ENCODE data around the gene CTSZ. TPM values are rescaled to one million over a fixed set of nuclear protein-coding genes. Genes with fewer than 3 reads are reported as not detected.
"Not testable (repeated sequence)": the region's sequence is repeated elsewhere in the genome, so short reads cannot be mapped to it uniquely, and the experiment has no call there.

CTSZ gene
- polyA plus RNA-seq, 5 donors: 88.8 to 112 (median 111) TPM

DNA sequence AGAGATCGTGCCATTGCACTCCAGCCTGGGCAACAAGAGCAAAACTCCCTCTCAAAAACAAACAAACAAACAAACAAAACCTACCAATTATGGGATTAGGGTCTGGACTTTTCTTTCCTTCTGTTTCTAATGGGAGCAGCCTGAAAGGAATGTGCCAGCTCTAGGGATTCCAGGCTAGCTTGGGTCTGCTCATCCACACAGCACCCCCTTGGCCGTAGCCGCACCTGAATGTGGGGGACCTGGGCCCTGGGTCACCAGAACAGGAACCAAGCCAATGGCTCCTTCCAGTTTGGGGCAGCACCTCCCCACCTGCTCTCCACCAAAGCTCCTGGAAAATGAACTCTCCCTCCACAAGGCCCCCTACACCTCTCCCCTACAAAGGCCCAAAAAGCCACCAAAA lies 6.7 kb downstream of the CTSZ start:
- no peak for DNase-seq

DNA sequence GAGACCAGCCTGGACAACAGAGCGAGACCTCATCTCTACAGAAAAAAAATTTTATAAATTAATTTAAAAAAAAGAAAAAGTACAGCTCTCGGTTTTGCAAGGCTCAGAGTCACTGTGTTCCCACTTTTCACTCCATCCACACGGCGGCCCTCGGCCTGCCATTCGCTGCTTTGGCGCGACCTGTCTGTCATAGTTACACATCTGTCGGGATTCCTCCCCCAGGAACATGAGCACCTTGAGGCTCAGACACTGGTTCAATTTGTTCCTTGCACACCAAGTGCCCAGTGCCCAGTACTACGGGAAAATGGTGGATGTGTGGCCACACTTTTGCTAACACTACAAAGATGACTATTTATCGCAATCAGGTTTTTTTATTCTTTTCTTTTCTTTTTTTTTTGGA lies 8.4 kb downstream of the CTSZ start:
- DNase-seq: no peak

DNA sequence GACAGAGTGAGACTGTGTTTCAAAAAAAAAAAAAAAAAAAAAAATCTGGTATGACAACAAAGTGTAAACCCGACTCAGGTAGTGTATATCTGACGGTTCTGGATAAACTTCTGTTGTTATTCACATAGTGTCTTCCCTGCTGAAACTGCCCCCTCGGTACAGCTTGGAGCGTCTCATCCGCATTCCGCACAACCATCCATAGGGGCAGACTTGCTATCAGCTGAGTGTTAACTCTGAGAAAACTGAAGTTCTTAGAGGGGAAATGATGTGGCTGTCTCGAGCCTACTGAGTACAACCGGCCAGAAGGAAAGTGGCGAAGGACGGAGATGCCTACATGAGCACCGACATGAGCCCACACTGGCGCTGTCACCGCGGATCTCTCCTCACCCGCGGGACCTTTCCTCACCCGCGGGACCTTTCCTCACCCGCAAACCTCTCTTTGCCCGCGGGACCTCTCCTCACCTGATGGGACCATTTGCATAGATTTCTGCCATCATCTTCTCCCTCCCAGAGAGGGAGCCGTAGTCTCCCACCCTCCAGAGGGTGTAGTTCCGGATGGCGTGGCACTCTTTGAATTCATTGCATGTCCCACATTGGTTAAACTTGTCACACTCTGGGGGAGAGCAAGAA lies 9.8 kb downstream of the CTSZ start:
- DNase-seq: no peak

DNA sequence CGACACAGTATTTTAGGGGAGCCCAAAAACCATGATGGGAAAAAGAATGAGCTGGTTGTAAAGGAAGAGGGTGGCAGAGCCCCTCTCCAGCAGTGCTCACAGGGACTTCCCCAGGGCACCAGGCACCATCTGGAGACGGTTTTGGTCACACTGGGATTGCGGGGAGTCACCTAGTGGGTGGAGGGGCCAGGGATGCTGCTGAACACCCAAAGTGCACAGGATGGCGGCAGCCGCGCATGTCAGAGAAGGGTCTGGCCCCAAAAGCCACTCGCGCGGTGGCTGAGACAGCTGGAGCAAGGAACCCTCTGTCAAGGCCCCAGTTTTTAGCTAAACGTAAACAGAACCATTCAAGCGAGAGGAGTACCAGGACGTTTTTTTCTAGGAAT lies 10.8 kb downstream of the CTSZ start:
- no peak for DNase-seq

DNA sequence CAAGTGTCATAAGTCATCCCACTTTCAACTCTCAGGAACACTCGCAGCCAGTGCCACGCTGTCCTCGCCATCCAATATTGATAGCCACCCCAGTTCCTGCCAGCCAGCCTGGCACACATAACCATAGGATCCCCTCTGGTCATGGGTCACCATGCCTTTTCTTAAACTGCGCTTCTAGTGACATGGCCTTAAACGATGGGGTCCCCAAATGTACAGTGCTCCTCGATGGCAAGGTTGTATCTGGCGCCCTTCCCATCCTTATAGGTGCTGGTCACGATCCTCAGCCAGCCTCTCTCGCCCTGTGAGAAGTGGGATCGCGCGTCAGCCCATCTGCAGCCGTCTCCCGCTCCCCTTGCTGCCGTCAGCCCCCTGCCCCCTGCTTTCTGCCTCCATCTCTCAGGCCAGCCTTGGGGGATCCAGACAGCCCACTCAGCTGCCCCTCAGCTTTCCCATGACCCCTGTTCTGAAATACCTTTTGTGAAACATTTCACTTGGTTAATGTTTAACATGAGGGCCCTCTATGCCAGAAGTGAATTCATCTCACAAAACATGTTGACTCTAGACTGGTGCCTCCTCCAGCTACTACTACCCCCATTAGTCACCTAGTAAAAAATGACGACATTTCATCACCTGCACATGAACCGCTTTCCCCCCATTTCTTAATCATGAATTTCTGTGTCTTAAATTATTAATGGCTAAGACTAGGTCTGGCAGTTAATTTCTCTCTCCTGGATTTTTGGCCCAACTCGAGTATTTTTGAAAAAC lies 11.4 kb downstream of the CTSZ start:
- peak in 1 of 2 donors; percentile 38 for DNase-seq

DNA sequence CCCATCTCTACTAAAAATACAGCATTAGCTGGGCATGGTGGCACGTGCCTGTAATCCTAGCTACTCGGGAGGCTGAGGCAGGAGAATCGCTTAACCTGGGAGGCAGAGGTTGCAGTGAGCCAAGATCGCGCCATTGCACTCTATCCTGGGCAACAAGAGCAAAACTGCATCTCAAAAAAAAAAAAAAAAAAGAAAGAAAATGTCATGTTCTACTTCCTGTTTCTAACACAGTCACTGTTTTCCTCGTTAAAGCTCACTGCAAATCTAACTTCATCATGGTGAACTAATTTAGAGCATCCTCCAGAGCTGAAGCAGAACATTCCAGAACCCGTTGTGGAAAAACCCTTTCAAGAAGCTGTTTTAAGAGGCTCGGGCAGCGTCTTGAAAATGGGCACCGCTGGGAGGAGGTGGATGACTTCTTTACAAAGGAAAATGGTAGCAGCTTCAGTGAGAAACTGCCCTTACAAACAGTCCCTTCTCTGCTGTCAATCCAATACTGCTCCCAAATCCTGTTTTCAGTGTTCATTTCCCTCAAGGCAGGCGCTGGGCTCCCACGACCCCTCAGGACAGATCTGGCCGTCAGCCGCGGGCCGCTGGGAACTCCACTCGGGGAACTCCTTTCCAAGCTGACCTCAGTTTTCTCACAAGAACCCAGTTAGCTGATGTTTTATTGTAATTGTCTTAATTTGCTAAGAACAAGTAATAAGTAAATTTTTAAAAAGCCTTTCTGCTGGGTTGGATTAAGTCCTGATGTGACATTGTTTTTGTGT lies 12.5 kb downstream of the CTSZ start:
- DNase-seq: no peak

DNA sequence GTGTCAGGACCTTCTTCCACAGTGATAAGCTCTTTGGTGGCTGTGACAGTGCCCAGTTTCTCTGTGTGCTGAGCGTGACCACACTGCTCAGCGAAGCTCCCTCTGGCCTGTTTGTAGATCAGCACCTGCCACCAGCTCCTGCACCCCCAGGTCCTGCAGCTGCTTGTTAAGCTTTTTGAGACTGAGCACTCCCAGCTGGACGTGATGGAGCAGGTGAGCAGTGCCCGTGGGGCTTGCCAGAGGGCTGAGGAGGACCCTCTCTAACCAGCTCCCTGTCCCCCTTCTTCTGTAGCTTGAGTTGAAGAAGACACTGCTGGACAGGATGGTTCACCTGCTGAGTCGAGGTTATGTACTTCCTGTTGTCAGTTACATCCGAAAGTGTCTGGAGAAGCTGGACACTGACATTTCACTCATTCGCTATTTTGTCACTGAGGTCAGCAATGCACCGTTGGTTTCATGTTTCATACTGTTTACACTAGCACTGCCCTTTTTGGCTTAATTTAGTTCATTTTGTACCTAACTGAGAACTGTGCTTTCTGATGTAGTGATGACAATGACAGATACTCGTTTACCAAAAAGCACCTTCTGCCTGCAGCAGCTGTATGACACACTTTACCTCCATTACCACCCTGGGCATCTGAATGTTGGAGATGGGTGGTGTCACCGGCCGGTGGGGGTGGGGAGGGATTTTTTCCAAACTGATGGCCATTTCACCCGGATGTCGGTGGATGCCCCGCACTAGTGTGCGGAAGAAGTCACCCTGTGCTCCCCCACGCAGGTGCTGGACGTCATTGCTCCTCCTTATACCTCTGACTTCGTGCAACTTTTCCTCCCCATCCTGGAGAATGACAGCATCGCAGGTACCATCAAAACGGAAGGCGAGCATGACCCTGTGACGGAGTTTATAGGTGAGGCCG lies 13.5 kb downstream of the CTSZ start:
- DNase-seq: no peak

DNA sequence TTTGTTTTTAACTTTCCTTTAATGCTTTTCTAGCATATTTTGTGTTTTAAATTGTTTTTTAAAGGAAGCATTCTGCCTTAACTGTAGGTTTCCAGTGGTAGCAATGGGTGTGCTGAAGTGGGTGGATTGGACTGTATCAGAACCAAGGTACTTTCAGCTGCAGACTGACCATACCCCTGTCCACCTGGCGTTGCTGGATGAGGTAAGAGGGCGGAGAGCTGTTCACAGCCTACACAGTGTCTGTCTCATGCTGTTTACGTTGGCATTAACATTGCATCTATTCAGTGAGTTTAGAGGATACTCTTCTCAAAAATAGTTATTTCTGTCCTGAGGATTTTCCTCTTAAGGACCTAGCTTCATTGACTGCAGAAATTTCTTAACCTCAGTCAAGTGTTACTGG lies 14.1 kb downstream of the CTSZ start:
- no peak for DNase-seq

DNA sequence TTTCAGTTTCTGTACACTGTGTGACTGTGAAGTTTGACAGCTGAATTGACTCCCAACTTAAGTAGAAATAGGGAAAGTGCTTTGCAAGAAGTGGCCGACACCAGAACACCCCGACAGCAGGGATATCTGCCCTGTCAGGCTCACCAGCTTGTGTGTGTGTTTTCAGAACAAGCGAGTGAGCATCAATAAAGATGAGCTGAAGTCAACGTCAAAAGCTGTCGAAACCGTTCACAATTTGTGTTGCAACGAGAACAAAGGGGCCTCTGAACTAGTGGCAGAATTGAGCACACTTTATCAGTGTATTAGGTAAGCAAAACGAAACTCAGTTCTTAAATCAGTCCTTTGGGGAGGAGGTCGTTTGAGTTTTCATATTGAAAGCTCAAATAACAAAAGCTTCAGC lies 15.3 kb downstream of the CTSZ start:
- no peak for DNase-seq

DNA sequence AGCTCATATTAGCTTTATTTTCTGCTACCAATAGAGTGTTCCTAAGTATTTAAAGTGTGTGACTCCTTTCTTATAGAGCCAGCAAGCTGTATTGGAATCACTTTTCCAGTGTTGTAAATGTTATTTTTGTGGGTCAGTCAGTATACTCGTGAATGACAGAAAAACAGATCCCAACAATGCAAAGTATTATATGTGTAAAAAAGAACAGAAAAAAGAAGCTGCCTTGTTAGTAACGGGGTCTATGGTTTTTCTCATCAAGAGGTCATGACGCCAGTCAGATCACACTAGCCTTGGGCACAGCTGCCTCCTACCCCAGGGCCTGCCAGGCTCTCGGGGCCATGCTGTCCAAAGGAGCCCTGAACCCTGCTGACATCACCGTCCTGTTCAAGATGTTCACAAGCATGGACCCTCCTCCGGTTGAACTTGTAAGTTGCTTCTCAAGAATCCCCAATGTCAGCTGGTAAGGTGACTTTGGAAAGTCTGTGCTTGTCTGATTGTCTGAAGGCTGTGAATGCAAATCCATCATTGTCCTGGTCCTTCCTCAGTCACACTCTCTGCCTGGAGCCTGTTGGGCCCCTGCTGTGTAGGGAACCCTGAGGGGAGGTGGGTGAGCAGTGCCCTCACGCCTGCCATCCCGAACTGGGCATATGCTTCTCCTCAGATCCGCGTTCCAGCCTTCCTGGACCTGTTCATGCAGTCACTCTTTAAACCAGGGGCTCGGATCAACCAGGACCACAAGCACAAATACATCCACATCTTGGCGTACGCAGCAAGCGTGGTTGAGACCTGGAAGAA lies 16.2 kb downstream of the CTSZ start:
- DNase-seq: no peak

DNA sequence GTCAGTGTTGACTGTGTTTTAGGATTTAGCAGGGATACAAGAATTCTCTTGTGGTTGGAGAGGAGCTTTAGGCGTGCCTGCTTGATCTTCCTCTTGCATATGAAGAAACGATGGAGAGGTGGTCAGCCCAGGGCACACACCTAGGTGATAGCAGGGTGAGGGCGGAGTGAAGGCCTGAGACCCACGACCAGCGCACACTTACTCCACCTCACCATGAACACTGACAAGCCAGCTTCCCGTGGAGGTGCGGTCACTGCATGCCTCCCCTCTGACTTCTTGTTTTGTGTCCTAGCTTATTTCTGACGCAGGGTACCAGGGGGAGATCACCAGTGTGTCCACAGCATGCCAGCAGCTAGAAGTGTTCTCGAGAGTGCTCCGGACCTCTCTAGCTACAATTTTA lies 17.9 kb downstream of the CTSZ start:
- no peak for DNase-seq

DNA sequence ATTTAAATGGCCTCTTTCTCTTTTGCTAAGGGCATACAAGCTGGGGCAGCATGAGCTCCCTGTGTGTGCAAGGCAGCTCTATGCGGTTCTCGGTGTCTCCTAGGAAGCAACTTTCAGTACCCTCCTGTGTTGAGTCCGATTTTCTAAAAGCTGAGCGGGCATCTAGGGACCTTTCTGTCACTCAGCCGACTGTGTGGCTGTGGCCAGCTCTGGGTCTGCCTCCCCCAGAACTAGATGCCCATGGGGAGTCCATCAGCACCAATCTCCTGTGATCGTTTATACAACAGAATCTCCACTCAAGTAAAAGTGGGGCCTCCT lies 18.5 kb downstream of the CTSZ start:
- no peak for DNase-seq

DNA sequence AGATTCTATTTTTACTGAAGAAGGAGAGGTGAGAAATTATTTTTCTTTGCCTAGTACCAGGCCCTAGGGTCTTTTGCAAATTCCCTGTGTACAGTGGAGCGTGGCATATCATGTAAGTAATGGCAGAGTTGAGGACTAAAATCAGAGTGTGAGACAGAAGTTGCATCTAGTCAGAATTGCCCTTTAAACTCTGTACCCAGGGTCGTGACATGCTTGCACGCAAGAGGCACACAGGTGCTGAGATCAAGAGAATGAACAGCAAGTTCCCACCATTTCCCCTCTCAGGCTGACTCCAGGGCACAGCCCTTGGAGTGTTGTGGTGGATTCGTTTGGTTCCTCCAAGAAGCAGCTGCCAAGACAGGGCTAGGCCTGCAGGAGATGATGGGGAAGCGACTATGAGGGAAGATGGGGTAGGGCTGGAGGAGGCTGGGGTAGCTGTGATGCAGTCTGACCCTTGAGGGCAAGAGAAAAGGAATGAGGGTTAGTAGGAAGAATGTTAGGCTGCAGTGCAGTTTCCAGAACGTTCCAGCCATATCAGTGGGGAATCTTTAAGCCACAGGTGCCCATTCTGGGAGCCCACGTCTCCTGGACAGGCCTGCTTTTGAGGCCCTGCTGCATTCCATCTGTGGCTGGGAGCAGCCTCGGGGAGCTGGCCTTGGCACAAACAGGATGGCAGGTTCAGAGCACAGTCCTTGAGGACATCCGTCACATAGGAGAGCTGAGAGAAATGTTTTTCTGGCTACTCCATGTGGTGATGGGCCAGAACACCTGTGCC lies 19.1 kb downstream of the CTSZ start:
- DNase-seq: no peak

DNA sequence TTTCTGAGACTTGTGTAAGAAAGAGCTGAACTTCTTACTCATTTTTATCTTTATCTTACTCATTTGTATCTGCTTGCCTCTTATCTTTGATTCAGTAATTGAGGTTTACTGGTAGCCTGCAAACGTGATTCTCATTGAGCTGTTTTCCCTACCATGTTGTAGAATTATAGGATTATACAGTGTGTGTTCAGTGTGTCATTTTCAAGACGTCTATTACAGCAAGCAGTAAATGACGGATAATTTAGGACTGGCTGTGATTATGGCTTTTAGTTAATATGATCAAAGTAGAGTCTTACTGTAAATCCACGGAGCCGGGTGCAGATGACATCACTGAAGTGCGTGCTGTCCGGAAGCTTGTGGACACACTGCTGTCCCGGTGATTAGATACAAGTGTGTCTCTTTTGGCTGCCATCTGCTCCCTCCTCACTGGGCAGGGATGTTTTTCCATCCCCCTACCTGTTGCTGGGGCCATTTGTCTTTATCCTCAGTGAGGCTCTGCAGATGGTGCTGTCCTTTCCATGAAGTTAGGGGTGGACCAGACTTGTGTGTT lies 20.0 kb downstream of the CTSZ start:
- DNase-seq: no peak

DNA sequence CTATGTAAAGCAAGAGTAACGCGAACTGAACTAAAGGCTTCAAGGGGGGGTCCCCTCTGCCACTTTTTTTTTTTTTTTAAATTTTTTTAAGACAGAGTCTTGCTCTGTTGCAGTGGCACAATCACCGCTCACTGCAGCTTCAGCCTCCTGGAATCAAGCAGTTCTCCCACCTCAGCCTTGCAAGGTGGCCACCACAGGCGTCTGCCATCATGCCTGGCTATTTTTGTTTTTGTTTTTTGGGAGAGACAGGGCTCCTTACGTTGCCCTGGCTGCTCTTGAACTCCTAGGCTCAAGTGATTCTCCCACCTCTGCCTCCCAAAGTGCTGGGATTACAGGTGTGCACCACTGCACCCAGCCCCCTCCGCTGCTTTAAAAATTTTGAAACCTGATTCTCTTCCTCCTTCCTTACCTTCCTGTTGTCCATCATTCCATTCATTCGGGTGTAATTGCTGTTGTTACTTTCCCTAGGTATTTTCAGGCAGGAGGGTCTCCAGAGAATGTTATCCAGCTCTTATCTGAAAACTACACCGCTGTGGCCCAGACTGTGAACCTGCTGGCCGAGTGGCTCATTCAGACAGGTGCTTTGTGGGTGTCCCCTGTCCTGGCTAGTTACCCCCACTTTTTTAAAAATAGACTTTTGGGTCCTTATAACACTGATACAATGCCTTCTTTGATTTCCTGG lies 20.6 kb downstream of the CTSZ start:
- DNase-seq: no peak

DNA sequence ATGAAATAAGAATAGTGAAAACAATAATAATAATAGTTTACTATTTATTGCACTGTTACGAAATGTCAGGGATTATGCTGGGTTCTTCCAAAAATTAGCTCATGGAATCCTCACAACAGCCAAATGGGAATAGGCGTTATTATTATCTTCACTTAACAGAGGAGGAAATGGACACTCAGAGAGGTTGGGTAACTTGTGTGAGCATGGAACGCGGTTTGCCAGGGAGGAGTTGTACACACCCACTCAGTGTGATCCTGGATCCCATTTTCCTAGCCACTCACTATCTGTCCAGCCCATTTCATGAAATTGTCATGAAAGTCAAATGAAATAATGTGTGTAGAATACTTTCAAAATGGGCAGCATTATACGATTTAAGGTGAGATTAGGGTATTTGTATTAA lies 21.4 kb downstream of the CTSZ start:
- DNase-seq: no peak

DNA sequence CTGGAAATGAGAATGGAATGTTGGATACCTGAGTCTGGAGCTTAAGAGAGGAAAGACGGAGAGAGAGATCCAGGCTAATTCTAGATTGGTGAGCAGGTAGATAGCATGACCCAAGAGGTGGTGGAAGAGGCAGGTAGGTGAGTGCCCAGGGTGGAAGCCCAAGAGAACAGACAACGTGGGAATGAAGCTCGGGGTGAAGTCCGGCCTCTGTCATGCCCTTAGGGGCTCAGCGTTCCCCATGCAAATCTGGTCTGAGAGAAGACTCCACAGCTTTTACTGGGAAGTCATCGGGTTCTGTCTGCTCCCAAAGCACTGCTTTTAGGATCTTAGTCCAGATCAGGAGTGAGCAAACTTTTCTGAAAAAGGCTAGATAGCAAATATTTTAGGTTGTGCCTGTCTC lies 22.4 kb downstream of the CTSZ start:
- DNase-seq: no peak

DNA sequence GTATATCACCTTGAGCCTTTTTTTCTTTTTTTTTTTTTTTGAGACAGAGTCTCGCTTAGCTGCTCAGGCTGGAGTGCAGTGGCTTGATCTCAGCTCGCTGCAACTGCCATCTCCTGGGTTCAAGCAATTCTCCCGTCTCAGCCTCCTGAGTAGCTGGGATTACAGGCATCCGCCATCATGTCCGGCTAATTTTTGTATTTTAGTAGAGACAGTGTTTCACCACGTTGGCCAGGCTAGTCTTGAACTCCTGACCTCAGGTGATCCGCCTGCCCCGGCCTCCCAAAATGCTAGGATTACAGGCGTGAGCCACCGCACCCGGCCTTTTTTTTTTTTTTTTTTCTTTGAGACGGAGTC lies 24.0 kb downstream of the CTSZ start:
- DNase-seq: not testable (repeated sequence)

DNA sequence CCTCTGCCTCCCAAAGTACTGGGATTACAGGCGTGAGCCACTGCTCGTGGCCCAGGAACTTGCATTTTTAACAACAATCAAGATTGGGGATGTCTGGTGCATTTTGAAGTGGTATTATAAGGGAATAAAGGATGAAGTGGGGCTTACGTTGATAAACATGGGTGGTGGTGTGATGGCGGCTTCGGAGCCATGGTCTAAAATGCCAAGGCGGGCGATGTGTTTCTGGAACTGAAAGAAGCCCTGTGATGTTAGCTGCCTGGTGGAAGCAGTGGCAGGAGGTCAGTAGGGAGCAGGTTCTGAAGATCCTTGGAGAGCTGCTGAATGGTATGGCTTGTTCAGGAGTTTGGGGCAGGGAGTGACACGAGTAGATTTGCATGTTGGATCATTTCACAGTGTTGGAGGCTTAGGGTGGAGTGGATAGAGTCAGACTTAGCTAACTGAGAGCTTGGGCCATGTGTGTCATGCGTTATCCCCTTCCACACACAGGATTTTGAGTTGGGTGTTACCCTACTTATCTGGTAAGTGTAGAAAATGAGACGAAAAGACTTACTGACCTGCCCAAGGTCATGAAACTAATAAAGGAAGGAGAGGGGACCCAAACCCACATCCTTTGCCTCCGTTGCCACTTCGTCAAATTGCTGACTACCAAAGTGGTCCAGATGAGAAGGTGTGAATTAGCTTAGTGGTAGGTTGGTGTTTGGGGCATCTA lies 24.5 kb downstream of the CTSZ start:
- no peak for DNase-seq
